Neuron (in vitro differentiated cells): ENCODE measurements around the gene SH3PXD2B.

Source experiments
- H2AFZ ChIP-seq: one replicate; pipeline ENCODE4 v1.6.1; 2013; ENCODE audit warnings: low read depth, mild to moderate bottlenecking, inconsistent platforms, low read length, moderate library complexity
- H3K27me3 ChIP-seq: one replicate; pipeline ENCODE4 v1.6.1; 2013; ENCODE audit warnings: low read length; ENCODE audit not compliant: insufficient read depth
- H3K36me3 ChIP-seq: one replicate; pipeline ENCODE4 v1.6.1; 2013; ENCODE audit warnings: low read length; ENCODE audit not compliant: insufficient read depth
- H3K4me1 ChIP-seq: one replicate; pipeline ENCODE4 v1.6.1; 2013; ENCODE audit warnings: low read length; ENCODE audit not compliant: insufficient read depth
- H3K4me3 ChIP-seq: 2 replicates; pipeline ENCODE4 v1.5.1; 2013; ENCODE audit warnings: mild to moderate bottlenecking, low read length, moderate library complexity
- H3K9me3 ChIP-seq: one replicate; pipeline ENCODE4 v1.6.1; 2013; ENCODE audit warnings: low read length

Gene SH3PXD2B

DNA sequence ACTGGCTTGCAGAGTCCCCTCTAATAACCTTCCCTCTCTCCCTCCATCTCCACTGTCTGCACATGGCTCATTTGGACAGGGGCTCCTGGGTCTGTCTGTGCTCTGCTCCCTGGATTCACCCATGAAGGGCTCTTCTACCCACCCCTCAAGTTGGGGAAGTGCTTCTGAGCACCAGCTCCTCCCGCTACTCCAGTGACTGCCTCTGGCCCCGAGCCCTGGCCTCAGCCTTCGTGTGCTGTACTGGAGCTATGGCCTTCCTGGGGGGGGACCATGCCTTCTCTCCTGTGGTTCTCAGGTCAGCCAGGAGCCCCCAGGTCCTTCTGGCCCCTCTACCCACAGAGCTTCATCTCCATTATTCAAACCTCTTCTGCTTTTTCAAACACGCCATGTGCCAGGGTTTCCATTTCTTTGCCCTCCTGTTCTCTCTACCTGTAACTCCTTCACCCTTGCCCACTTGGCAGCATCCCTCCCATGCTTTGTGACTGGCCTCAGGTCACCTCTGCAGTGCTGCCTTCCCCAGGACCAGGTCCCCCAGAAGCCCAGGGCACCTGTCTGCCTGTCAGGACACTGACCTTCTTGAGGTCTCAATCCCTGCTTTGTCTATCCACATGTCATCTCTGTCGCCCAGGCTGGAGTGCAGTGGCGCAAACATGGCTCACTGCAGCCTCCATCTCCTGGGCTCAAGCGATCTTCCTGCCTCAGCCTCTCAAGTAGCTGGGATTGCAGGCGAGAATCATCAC is 9.5 kb downstream of the SH3PXD2B start:
- Histone ChIP-seq H3K4me1 (no peaks in the 10 kb centered on the region), H2AFZ (no peak overlapping the region), H3K36me3 (peaks cover 4% of the 10 kb centered on the region), H3K27me3 (no peaks in the 10 kb centered on the region), H3K4me3 (no peak overlapping the region), H3K9me3 (no peaks in the 10 kb centered on the region)

DNA sequence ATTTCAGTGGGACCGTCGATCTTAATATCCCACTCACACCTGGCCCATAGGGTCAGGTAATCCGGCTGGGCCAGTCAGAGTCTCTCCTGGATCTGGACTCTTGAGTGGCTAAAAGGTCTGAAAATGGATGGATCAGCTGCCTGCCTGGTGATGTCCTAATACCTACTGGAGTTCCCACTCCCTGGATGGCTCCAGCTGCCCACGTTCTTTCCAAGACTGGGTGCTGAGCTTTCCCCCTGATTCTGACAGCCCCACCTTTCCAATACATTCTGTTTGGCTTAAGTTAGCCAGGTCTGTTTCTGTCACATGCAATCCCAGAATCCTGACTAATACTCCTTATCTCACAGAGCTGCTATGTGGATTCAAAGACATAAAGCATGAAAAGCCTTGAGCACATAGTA is 10.2 kb downstream of the SH3PXD2B start:
- Histone ChIP-seq H3K4me3 (no peak overlapping the region), H3K27me3 (no peaks in the 10 kb centered on the region), H3K9me3 (no peaks in the 10 kb centered on the region), H3K36me3 (no peaks in the 10 kb centered on the region), H2AFZ (no peak overlapping the region), H3K4me1 (no peaks in the 10 kb centered on the region)

- H2AFZ ChIP-seq, result no peak overlapping the region
- no peaks in the 10 kb centered on the region for H3K36me3 ChIP-seq
- H3K27me3 ChIP-seq, result no peaks in the 10 kb centered on the region
- no peak overlapping the region for H3K4me3 ChIP-seq
- H3K9me3 ChIP-seq, result no peaks in the 10 kb centered on the region
- peaks cover 2% of the 10 kb centered on the region for H3K4me1 ChIP-seq
These were observed 10.8 kb downstream of the SH3PXD2B start for GRCh38 chr5:172443441-172444109.

DNA sequence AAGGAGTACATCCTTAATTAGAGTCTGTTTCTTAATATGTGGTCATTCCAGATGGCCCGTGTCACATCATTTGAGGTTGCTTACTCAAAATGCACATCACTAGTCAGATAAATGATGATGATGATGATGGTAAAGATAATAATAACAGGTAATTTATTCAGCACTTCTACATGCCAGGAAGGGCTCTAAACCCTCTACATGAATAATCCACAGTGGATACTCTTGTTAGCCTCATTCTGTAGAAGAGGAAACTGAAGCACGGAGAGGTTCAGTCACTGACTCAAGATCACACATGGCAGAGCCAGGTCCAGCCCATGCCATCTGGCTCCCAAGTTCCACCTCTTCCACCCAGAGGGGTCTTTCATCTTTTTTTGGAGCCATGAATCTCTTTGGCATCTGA is 11.7 kb downstream of the SH3PXD2B start:
- Histone ChIP-seq H3K27me3 (no peaks in the 10 kb centered on the region), H2AFZ (no peak overlapping the region), H3K9me3 (no peaks in the 10 kb centered on the region), H3K4me3 (no peak overlapping the region), H3K36me3 (no peaks in the 10 kb centered on the region), H3K4me1 (peaks cover 10% of the 10 kb centered on the region)

DNA sequence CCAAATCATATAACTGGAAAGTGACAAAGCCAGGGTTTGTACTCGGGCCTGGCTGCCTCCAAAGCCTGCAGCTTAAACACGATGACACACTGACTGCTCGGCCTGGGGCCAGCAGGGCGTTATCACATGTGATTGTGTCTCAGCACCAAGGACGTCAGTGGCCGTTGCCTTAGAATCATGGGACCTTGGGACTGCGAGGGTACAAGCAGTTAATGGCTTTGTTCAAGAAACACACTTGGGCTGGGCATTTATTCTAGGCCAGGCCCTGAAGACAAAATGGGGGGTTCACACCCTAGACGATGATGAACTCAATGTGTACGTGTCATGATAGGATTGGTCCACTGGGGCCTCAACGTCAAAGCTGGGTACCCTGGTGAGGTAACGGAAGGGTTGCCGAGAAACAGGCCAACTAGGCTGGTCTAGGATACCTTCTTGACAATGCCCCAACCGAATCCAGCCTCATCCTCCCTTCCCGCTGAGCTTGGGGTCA is 13.0 kb downstream of the SH3PXD2B start:
- peaks cover 10% of the 10 kb centered on the region for H3K4me1 ChIP-seq
- no peaks in the 10 kb centered on the region for H3K27me3 ChIP-seq
- no peak overlapping the region for H2AFZ ChIP-seq
- H3K9me3 ChIP-seq, result no peaks in the 10 kb centered on the region
- no peak overlapping the region for H3K4me3 ChIP-seq
- no peaks in the 10 kb centered on the region for H3K36me3 ChIP-seq

- Histone ChIP-seq H3K9me3 (no peaks in the 10 kb centered on the region), H2AFZ (no peak overlapping the region), H3K36me3 (peaks cover 2% of the 10 kb centered on the region), H3K27me3 (no peaks in the 10 kb centered on the region), H3K4me1 (peaks cover 10% of the 10 kb centered on the region), H3K4me3 (no peak overlapping the region)
These were observed 13.8 kb downstream of the SH3PXD2B start for GRCh38 chr5:172440486-172440885.

DNA sequence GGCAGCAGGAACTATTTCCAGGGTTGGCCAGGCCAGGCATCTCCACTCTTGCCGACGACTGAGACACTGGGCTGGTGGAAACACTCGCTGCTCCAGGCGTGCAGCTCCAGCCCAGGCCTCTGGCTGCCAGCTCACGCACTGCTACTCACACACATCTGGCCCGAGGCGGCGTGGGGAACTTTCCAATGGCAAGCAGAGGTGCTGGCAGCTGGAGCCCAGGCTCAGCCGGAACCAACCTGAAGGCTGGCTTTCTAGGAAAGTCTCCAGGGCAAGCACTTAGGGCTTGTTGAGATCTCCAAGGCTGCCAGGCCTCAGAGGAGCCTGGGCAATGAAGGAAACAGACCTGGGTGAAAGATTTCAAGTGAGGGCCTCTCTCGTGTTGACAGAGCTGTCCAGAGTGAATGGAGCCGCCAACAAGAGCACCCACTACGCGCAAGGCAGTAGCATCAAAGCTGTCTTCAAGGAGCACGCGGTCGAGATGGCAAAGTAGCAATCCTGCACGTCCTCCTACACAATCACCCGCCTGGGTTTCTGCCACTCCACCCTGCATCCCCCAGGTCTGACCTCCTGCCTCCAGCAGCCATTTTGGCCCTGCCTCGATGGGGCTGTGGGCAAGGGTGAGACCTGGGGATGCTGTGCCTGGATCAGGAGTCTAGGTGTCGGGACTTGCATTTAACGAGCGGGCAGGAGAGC is 14.4 kb downstream of the SH3PXD2B start:
- no peaks in the 10 kb centered on the region for H3K9me3 ChIP-seq
- H3K4me3 ChIP-seq, result no peak overlapping the region
- H2AFZ ChIP-seq, result no peak overlapping the region
- H3K4me1 ChIP-seq, result peaks cover 10% of the 10 kb centered on the region
- H3K36me3 ChIP-seq, result peaks cover 2% of the 10 kb centered on the region
- no peaks in the 10 kb centered on the region for H3K27me3 ChIP-seq

DNA sequence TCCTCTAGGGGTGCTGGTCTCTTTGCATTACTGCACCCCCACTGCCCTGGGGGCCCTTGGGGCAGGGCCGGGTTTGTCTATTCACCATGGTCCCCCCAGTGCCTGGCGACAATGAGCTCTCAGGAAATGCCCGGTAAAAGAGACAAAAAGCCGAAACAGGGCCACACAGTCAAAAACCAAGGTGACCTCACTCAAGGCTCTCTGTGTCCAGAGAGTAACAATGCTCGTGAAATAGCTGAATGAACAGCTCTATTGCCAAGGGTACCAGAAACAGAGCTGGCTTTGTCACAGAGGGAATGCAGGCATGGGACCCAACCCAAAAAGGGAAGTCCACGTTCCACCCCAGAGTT is 16.0 kb downstream of the SH3PXD2B start:
- Histone ChIP-seq H2AFZ (no peak overlapping the region), H3K36me3 (peaks cover 2% of the 10 kb centered on the region), H3K4me3 (no peak overlapping the region), H3K9me3 (no peaks in the 10 kb centered on the region), H3K27me3 (no peaks in the 10 kb centered on the region), H3K4me1 (peaks cover 15% of the 10 kb centered on the region)

DNA sequence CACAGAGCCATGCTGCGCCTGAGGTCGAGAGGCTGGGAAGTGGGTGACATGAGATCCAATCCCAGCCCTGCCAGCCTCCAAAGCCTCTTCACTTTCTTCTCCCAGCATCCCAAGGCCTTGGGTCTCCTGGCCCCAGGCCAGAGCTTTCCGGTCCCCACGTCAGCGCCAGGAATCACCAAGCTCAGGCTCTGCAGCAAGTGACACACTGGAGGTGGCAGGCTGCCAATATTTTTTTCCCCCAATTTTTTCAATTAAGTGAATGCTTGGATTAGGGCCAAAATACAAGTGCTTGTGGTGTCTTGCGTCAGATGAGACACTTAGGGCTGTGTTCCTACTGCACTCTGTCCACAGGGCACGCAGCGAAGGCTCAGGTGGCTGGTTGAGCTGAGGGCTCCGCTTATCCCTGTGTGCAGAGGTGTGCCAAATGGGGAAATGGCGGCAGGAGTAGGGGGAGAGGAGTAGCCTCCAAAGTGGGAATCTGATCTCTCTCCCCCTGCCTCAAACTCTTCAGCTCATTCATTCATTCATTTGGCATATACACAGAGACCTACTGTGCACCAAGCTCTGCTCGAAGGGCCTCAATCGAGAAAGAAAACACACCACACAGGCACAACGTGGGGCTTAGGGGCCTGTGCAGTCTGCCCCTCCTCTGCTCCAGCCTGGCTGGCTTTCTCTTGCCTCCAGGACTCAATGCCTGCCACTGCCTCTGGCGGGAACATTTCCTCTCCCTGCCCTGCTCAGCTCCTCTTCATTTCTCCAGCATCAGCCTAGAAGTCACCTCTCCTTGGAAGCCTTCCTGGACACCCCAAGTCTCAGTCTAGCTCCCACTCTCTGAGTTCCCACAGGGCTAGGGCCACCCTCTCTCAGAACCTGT is 16.6 kb downstream of the SH3PXD2B start:
- Histone ChIP-seq H2AFZ (no peak overlapping the region), H3K36me3 (peaks cover 2% of the 10 kb centered on the region), H3K4me1 (peaks cover 15% of the 10 kb centered on the region), H3K27me3 (no peaks in the 10 kb centered on the region), H3K9me3 (no peaks in the 10 kb centered on the region), H3K4me3 (no peak overlapping the region)

GRCh38 chr5:172436879-172437369 is 17.4 kb downstream of the SH3PXD2B start:
- no peak overlapping the region for H3K4me3 ChIP-seq
- H2AFZ ChIP-seq, result no peak overlapping the region
- H3K9me3 ChIP-seq, result no peaks in the 10 kb centered on the region
- H3K36me3 ChIP-seq, result peaks cover 6% of the 10 kb centered on the region
- no peaks in the 10 kb centered on the region for H3K27me3 ChIP-seq
- H3K4me1 ChIP-seq, result peaks cover 15% of the 10 kb centered on the region

DNA sequence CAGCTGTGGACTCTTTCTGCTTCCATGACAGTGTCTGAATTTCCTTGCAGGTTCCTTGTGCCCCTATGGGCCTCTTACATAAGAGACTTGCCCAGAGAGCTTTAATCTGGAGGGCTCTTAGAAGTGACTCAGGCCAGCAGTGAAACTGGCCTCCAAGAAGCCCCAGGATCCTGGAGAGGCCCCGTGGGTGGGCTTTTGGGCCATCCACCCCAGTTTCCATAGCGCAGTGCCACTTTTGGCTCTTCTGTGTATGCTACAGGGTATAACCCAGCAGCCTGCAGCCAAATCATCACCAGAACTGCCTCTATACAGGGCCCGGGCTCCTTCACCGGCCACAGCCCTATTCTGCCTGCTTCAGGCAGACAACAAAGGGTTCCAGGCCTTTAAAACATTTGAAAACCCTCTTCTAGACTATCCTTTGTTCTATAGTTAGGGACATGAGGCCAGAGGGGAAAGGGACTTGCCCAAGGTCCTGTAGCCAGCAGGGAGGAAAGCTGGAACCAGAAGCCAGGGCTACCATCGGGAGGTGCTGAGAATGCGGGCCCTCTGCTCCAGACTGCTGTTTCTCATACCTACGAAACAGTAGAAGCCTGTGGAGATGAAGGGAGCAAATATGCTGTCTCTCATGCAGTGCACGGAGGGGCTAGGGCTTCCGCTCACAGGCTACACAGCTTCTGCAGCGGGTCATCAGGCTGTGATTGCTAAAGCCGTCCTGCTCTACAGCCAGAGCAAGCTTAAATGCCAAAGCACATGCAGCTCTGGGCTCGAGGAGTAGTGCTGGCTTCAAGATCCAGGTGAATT is 18.0 kb downstream of the SH3PXD2B start:
- Histone ChIP-seq H2AFZ (no peak overlapping the region), H3K4me1 (peaks cover 15% of the 10 kb centered on the region), H3K4me3 (no peak overlapping the region), H3K36me3 (peaks cover 10% of the 10 kb centered on the region), H3K27me3 (no peaks in the 10 kb centered on the region), H3K9me3 (no peaks in the 10 kb centered on the region)
